ENCODE measurements around the gene LGI4. TPM values are rescaled to one million over a fixed set of nuclear protein-coding genes. Genes with fewer than 3 reads are reported as not detected.

Gene LGI4
- total and polyA plus RNA-seq, 4 donors: 10.9 to 37.5 (median 19.9) TPM

- 7% methylated on average over 42 of the region's 42 CpGs for WGBS (ENCODE audit: insufficient coverage)
- peaks cover 10% of the 10 kb centered on the region for H3K36me3 ChIP-seq (ENCODE audit: control insufficient read depth, insufficient read depth, low read length)
- peaks cover 52% of the 10 kb centered on the region for H3K4me1 ChIP-seq (ENCODE audit: control insufficient read depth, insufficient read depth, low read length)
- no peaks in the 10 kb centered on the region for H3K27me3 ChIP-seq (ENCODE audit: control insufficient read depth, insufficient read depth, low read length)
- peak overlapping the region; percentile 82 for H3K27ac ChIP-seq (ENCODE audit: low read depth, low read length)
- H3K4me3 ChIP-seq (ENCODE audit: low read depth, low read length): peak overlapping the region; percentile 70
- DNase-seq (ENCODE audit: low read depth in 4 of 6, low spot score in 6 of 6): peak in 5 of 6 donors; percentile 84 to 98 (median 90)
- H3K9me3 ChIP-seq (ENCODE audit: control insufficient read depth, insufficient read depth, low read length): no peaks in the 10 kb centered on the region
Observed at GRCh38 chr19:35124098-35125060, 10.5 kb downstream of the LGI4 start.

GRCh38 chr19:35123573-35123972 lies 11.3 kb downstream of the LGI4 start:
- Histone ChIP-seq H3K4me1 (ENCODE audit: control insufficient read depth, insufficient read depth, low read length) (peaks cover 56% of the 10 kb centered on the region), H3K27me3 (ENCODE audit: control insufficient read depth, insufficient read depth, low read length) (no peaks in the 10 kb centered on the region), H3K27ac (ENCODE audit: low read depth, low read length) (peak overlapping the region; percentile 69), H3K9me3 (ENCODE audit: control insufficient read depth, insufficient read depth, low read length) (no peaks in the 10 kb centered on the region), H3K36me3 (ENCODE audit: control insufficient read depth, insufficient read depth, low read length) (peaks cover 10% of the 10 kb centered on the region), H3K4me3 (ENCODE audit: low read depth, low read length) (no peak overlapping the region)
- DNase-seq (ENCODE audit: low read depth in 4 of 6, low spot score in 6 of 6): no peak
- 86% methylated on average over 4 of the region's 5 CpGs for WGBS (ENCODE audit: insufficient coverage)

- WGBS (ENCODE audit: insufficient coverage): 73% methylated on average over 14 of the region's 19 CpGs
- H3K36me3 ChIP-seq (ENCODE audit: control insufficient read depth, insufficient read depth, low read length): peaks cover 10% of the 10 kb centered on the region
- no peaks in the 10 kb centered on the region for H3K9me3 ChIP-seq (ENCODE audit: control insufficient read depth, insufficient read depth, low read length)
- peak overlapping the region; percentile 69 for H3K27ac ChIP-seq (ENCODE audit: low read depth, low read length)
- no peak overlapping the region for H3K4me3 ChIP-seq (ENCODE audit: low read depth, low read length)
- no peaks in the 10 kb centered on the region for H3K27me3 ChIP-seq (ENCODE audit: control insufficient read depth, insufficient read depth, low read length)
- H3K4me1 ChIP-seq (ENCODE audit: control insufficient read depth, insufficient read depth, low read length): peaks cover 55% of the 10 kb centered on the region
- no peak for DNase-seq (ENCODE audit: low read depth in 4 of 6, low spot score in 6 of 6)
Observed at GRCh38 chr19:35122687-35123551, 11.9 kb downstream of the LGI4 start.

DNA sequence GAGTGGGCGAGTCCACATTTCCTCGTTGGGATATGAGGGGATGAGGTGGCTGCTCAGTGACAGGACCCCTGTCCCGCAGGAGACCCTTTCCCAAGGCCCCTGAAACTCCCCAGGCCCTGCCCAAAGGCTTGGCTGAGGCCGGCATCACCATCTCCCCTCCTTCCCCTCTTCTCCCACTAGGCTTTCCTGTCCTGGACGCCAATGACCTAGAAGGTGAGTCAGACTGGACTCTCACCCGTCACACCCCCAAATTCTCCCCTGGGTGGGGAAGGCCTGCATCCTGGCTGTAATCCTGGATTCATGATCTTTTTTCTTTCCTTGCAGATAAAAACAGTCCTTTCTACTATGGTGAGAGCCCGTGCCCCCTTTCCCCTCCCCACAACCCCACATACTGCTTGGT lies 14.0 kb downstream of the LGI4 start:
- WGBS (ENCODE audit: insufficient coverage): 96% methylated on average over 4 of the region's 7 CpGs
- H3K9me3 ChIP-seq (ENCODE audit: control insufficient read depth, insufficient read depth, low read length): no peaks in the 10 kb centered on the region
- H3K4me3 ChIP-seq (ENCODE audit: low read depth, low read length): no peak overlapping the region
- H3K27me3 ChIP-seq (ENCODE audit: control insufficient read depth, insufficient read depth, low read length): no peaks in the 10 kb centered on the region
- H3K27ac ChIP-seq (ENCODE audit: low read depth, low read length): no peak overlapping the region
- DNase-seq (ENCODE audit: low read depth in 4 of 6, low spot score in 6 of 6): no peak
- peaks cover 6% of the 10 kb centered on the region for H3K36me3 ChIP-seq (ENCODE audit: control insufficient read depth, insufficient read depth, low read length)
- H3K4me1 ChIP-seq (ENCODE audit: control insufficient read depth, insufficient read depth, low read length): peaks cover 61% of the 10 kb centered on the region

DNA sequence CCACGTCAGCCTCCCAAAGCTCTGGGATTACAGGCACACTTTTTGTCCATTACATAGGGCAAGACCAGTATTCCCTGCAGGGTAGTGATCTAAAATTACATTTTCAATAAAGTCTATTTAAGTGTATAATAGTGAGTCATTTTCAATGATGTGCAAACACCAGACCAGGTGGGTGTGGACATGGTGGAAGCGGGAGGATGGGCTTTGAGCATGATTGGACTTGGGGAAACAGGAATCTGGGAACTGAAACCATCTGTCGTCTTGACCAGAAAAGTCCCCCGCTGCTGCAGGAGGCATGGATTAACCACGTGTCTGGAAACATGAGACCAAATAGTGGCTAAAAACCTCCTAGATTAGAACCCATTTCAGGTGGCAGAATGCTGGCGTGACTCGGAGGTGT lies 14.4 kb downstream of the LGI4 start:
- WGBS (ENCODE audit: insufficient coverage): 66% methylated on average over 4 of the region's 7 CpGs
- Histone ChIP-seq H3K36me3 (ENCODE audit: control insufficient read depth, insufficient read depth, low read length) (peaks cover 6% of the 10 kb centered on the region), H3K27me3 (ENCODE audit: control insufficient read depth, insufficient read depth, low read length) (no peaks in the 10 kb centered on the region), H3K9me3 (ENCODE audit: control insufficient read depth, insufficient read depth, low read length) (no peaks in the 10 kb centered on the region), H3K4me1 (ENCODE audit: control insufficient read depth, insufficient read depth, low read length) (peaks cover 61% of the 10 kb centered on the region), H3K27ac (ENCODE audit: low read depth, low read length) (no peak overlapping the region), H3K4me3 (ENCODE audit: low read depth, low read length) (no peak overlapping the region)
- no peak for DNase-seq (ENCODE audit: low read depth in 4 of 6, low spot score in 6 of 6)

- H3K4me1 ChIP-seq (ENCODE audit: control insufficient read depth, insufficient read depth, low read length): peaks cover 61% of the 10 kb centered on the region
- H3K4me3 ChIP-seq (ENCODE audit: low read depth, low read length): no peak overlapping the region
- DNase-seq (ENCODE audit: low read depth in 4 of 6, low spot score in 6 of 6): no peak
- no peaks in the 10 kb centered on the region for H3K27me3 ChIP-seq (ENCODE audit: control insufficient read depth, insufficient read depth, low read length)
- WGBS (ENCODE audit: insufficient coverage): 95% methylated on average over 6 of the region's 9 CpGs
- H3K36me3 ChIP-seq (ENCODE audit: control insufficient read depth, insufficient read depth, low read length): no peaks in the 10 kb centered on the region
- no peaks in the 10 kb centered on the region for H3K9me3 ChIP-seq (ENCODE audit: control insufficient read depth, insufficient read depth, low read length)
- H3K27ac ChIP-seq (ENCODE audit: low read depth, low read length): no peak overlapping the region
Observed at GRCh38 chr19:35119578-35120155, 15.2 kb downstream of the LGI4 start.

DNA sequence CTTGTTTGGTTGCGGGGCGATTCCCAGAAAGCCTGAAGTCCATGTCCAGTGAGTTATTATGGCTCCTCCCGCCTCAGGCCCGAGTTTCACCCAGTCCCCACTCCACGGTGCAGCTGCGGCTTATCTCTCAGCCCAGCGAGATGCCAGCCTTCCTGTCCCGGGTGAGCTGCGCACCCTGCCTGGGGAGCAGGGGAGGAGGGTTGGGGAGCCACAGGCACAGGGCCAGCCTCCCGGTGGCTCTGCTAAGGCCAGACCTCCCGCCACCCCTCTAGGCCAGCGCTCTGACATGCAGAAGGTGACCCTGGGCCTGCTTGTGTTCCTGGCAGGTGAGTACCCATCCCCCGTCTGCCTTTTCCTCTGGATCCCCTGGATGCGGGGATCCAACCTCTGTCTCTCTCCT lies 15.8 kb downstream of the LGI4 start:
- Histone ChIP-seq H3K9me3 (ENCODE audit: control insufficient read depth, insufficient read depth, low read length) (no peaks in the 10 kb centered on the region), H3K27me3 (ENCODE audit: control insufficient read depth, insufficient read depth, low read length) (no peaks in the 10 kb centered on the region), H3K27ac (ENCODE audit: low read depth, low read length) (peak overlapping the region; percentile 40), H3K4me3 (ENCODE audit: low read depth, low read length) (no peak overlapping the region), H3K36me3 (ENCODE audit: control insufficient read depth, insufficient read depth, low read length) (no peaks in the 10 kb centered on the region), H3K4me1 (ENCODE audit: control insufficient read depth, insufficient read depth, low read length) (peaks cover 60% of the 10 kb centered on the region)
- DNase-seq (ENCODE audit: low read depth in 4 of 6, low spot score in 6 of 6): no peak
- WGBS (ENCODE audit: insufficient coverage): 82% methylated on average over 10 of the region's 14 CpGs

DNA sequence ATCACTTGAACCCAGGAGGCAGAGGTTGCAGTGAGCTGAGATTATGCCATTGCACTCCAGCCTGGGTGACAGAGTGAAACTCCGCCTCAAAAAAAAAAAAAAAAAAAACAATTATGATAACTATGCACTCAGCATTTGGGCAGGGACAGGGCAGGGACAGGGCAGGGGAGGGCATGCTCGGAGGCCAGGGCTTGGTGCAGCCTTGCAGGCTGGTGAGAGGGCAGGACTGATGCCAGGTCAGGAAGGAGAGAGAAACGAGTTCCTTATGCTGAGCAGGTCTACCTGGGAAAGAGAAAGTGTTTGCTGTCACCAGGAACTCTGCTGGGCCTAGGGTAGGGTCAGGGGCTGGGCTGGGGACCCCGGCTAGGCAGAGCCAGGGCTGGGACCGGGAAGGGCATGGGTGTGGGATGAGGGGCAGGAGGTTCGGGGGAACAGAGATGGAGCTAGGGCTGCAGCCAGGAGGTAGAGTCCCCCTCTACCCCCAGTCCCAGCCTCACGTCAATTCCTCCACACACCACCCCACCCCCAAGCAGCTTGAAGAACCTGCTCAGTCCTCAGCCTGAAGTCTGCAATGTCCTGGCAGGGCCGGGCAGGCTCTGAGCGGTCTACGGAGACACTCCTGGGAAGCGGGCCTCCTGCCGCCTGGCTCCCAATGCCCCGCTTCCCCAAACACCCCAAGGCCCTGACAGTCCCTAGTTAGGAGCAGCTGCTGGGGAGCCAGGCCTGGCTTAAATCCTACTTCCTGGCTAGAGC lies 16.4 kb downstream of the LGI4 start:
- WGBS (ENCODE audit: insufficient coverage): 84% methylated on average over 9 of the region's 13 CpGs

GRCh38 chr19:35117799-35118198 lies 17.1 kb downstream of the LGI4 start:
- Histone ChIP-seq H3K27ac (ENCODE audit: low read depth, low read length) (no peak overlapping the region), H3K27me3 (ENCODE audit: control insufficient read depth, insufficient read depth, low read length) (no peaks in the 10 kb centered on the region), H3K9me3 (ENCODE audit: control insufficient read depth, insufficient read depth, low read length) (no peaks in the 10 kb centered on the region), H3K36me3 (ENCODE audit: control insufficient read depth, insufficient read depth, low read length) (no peaks in the 10 kb centered on the region), H3K4me1 (ENCODE audit: control insufficient read depth, insufficient read depth, low read length) (peaks cover 54% of the 10 kb centered on the region), H3K4me3 (ENCODE audit: low read depth, low read length) (no peak overlapping the region)
- 79% methylated on average over 11 of the region's 11 CpGs for WGBS (ENCODE audit: insufficient coverage)
- no peak for DNase-seq (ENCODE audit: low read depth in 4 of 6, low spot score in 6 of 6)

More for the DNA sequence above, 16.4 kb downstream of the LGI4 start:
- Histone ChIP-seq H3K27me3 (ENCODE audit: control insufficient read depth, insufficient read depth, low read length) (no peaks in the 10 kb centered on the region), H3K4me1 (ENCODE audit: control insufficient read depth, insufficient read depth, low read length) (peaks cover 57% of the 10 kb centered on the region), H3K27ac (ENCODE audit: low read depth, low read length) (peak overlapping the region; percentile 40), H3K9me3 (ENCODE audit: control insufficient read depth, insufficient read depth, low read length) (no peaks in the 10 kb centered on the region), H3K36me3 (ENCODE audit: control insufficient read depth, insufficient read depth, low read length) (no peaks in the 10 kb centered on the region), H3K4me3 (ENCODE audit: low read depth, low read length) (no peak overlapping the region)
- no peak for DNase-seq (ENCODE audit: low read depth in 4 of 6, low spot score in 6 of 6)
